Skeletal muscle satellite cell (primary cell): ENCODE data around the gene PTPA.
A peak's percentile ranks its signal among the peaks of the same experiment; 100 is the strongest.
"Not testable (repeated sequence)": the region's sequence is repeated elsewhere in the genome, so short reads cannot be mapped to it uniquely, and the experiment has no call there.

Source experiments
- H3K27me3 ChIP-seq: 2 replicates; pipeline ENCODE4 v1.7.0; 2013; ENCODE audit warnings: low read length; ENCODE audit not compliant: control insufficient read depth, insufficient read depth
- H3K36me3 ChIP-seq: 2 replicates; pipeline ENCODE4 v1.7.0; 2013; ENCODE audit warnings: mild to moderate bottlenecking, control low read depth, low read length; ENCODE audit not compliant: insufficient read depth
- H3K4me1 ChIP-seq: 2 replicates; pipeline ENCODE4 v1.7.0; 2013; ENCODE audit warnings: low read length; ENCODE audit not compliant: control insufficient read depth, insufficient read depth
- H3K4me2 ChIP-seq: 2 replicates; pipeline ENCODE4 v1.7.0; 2013; ENCODE audit warnings: mild to moderate bottlenecking, low read length
- H3K4me3 ChIP-seq: 2 replicates; pipeline ENCODE4 v1.7.0; 2013; ENCODE audit warnings: low read length
- H3K9ac ChIP-seq: 2 replicates; pipeline ENCODE4 v1.7.0; 2013; ENCODE audit warnings: mild to moderate bottlenecking, low read depth, low read length, moderate library complexity
- H3K9me3 ChIP-seq: replicated peaks from 2 replicates; pipeline ENCODE4 v1.7.0; 2013; ENCODE audit warnings: mild to moderate bottlenecking, control low read depth, low read length

Gene PTPA

GRCh38 chr9:129185402-129185801 is 74.2 kb downstream of the PTPA start:
- peaks cover 3% of the 10 kb centered on the region for H3K9me3 ChIP-seq
- no peak overlapping the region for H3K9ac ChIP-seq
- H3K36me3 ChIP-seq: no peaks in the 10 kb centered on the region
- no peak overlapping the region for H3K4me3 ChIP-seq
- H3K27me3 ChIP-seq: no peaks in the 10 kb centered on the region
- peaks cover 6% of the 10 kb centered on the region for H3K4me1 ChIP-seq
- no peak overlapping the region for H3K4me2 ChIP-seq

GRCh38 chr9:129185991-129186390 is 74.8 kb downstream of the PTPA start:
- Histone ChIP-seq H3K4me3 (no peak overlapping the region), H3K4me1 (peaks cover 6% of the 10 kb centered on the region), H3K4me2 (no peak overlapping the region), H3K9me3 (peaks cover 3% of the 10 kb centered on the region), H3K27me3 (no peaks in the 10 kb centered on the region), H3K36me3 (no peaks in the 10 kb centered on the region), H3K9ac (no peak overlapping the region)

GRCh38 chr9:129187042-129187441 is 75.8 kb downstream of the PTPA start:
- peaks cover 6% of the 10 kb centered on the region for H3K4me1 ChIP-seq
- H3K4me2 ChIP-seq: no peak overlapping the region
- no peak overlapping the region for H3K4me3 ChIP-seq
- no peaks in the 10 kb centered on the region for H3K27me3 ChIP-seq
- no peaks in the 10 kb centered on the region for H3K36me3 ChIP-seq
- H3K9ac ChIP-seq: no peak overlapping the region
- peaks cover 3% of the 10 kb centered on the region for H3K9me3 ChIP-seq

GRCh38 chr9:129189971-129190370 is 78.8 kb downstream of the PTPA start:
- H3K36me3 ChIP-seq, H3K9ac ChIP-seq, H3K4me3 ChIP-seq, H3K4me2 ChIP-seq, H3K9me3 ChIP-seq, H3K4me1 ChIP-seq: not testable (repeated sequence)
- peaks cover 18% of the 10 kb centered on the region for H3K27me3 ChIP-seq

GRCh38 chr9:129191234-129191633 is 80.0 kb downstream of the PTPA start:
- peaks cover 18% of the 10 kb centered on the region for H3K27me3 ChIP-seq
- no peaks in the 10 kb centered on the region for H3K4me1 ChIP-seq
- H3K9me3 ChIP-seq: peaks cover 3% of the 10 kb centered on the region
- H3K36me3 ChIP-seq: no peaks in the 10 kb centered on the region
- no peak overlapping the region for H3K9ac ChIP-seq
- no peak overlapping the region for H3K4me2 ChIP-seq
- H3K4me3 ChIP-seq: no peak overlapping the region

- Histone ChIP-seq H3K4me3 (no peak overlapping the region), H3K9me3 (no peaks in the 10 kb centered on the region), H3K27me3 (peaks cover 18% of the 10 kb centered on the region), H3K4me2 (no peak overlapping the region), H3K9ac (no peak overlapping the region), H3K4me1 (peaks cover 9% of the 10 kb centered on the region), H3K36me3 (no peaks in the 10 kb centered on the region)
Measured at GRCh38 chr9:129193655-129194054, 82.4 kb downstream of the PTPA start.

GRCh38 chr9:129194221-129194620 is 83.0 kb downstream of the PTPA start:
- Histone ChIP-seq H3K4me3 (no peak overlapping the region), H3K9ac (no peak overlapping the region), H3K9me3 (no peaks in the 10 kb centered on the region), H3K4me1 (peaks cover 10% of the 10 kb centered on the region), H3K27me3 (peaks cover 18% of the 10 kb centered on the region), H3K4me2 (no peak overlapping the region), H3K36me3 (no peaks in the 10 kb centered on the region)

GRCh38 chr9:129195606-129196005 is 84.4 kb downstream of the PTPA start:
- no peaks in the 10 kb centered on the region for H3K36me3 ChIP-seq
- no peak overlapping the region for H3K9ac ChIP-seq
- peaks cover 18% of the 10 kb centered on the region for H3K27me3 ChIP-seq
- H3K4me2 ChIP-seq: no peak overlapping the region
- no peak overlapping the region for H3K4me3 ChIP-seq
- H3K9me3 ChIP-seq: no peaks in the 10 kb centered on the region
- H3K4me1 ChIP-seq: peaks cover 10% of the 10 kb centered on the region

GRCh38 chr9:129197045-129197444 is 85.8 kb downstream of the PTPA start:
- not testable (repeated sequence) for H3K9me3 ChIP-seq, H3K4me2 ChIP-seq, H3K4me3 ChIP-seq, H3K9ac ChIP-seq, H3K36me3 ChIP-seq, H3K4me1 ChIP-seq
- peaks cover 18% of the 10 kb centered on the region for H3K27me3 ChIP-seq

GRCh38 chr9:129197978-129198318 is 86.7 kb downstream of the PTPA start:
- H3K4me3 ChIP-seq: peak overlapping the region; percentile 50
- H3K9ac ChIP-seq: peak overlapping the region; percentile 41
- peaks cover 10% of the 10 kb centered on the region for H3K4me1 ChIP-seq
- H3K9me3 ChIP-seq: no peaks in the 10 kb centered on the region
- no peaks in the 10 kb centered on the region for H3K36me3 ChIP-seq
- H3K4me2 ChIP-seq: peak overlapping the region; percentile 78
- H3K27me3 ChIP-seq: peaks cover 17% of the 10 kb centered on the region
